Body of pancreas (tissue), 4 donors: ENCODE measurements around the gene CX3CR1.

Experiments
- CTCF ChIP-seq, 7 experiments: fragments of 450-650 bp in 4 of 7; fragments of 200-600 bp in 3 of 7; sonication (generic) in 3 of 7; IDR thresholded peaks; one replicate each; pipeline ENCODE4 v1.5.1; 2016 to 2019; ENCODE audit warnings: antibody characterized with exemption in 7 of 7
- POLR2A ChIP-seq, 3 donors: fragments of 450-650 bp; IDR thresholded peaks; one replicate each; pipeline ENCODE4 v1.6.1; 2016; ENCODE audit warnings: antibody characterized with exemption in 3 of 3, mild to moderate bottlenecking in 2 of 3

- TF ChIP-seq CTCF (IDR thresholded peaks at IDR 0.05) (no peak), POLR2A (IDR thresholded peaks at IDR 0.05) (no peak)
These were observed 35.6 kb upstream of the CX3CR1 start for GRCh38 chr3:39315420-39315819.
